GM19438 (cell line): ENCODE data around the gene ZNF782.
"Not testable (repeated sequence)": the region's sequence is repeated elsewhere in the genome, so short reads cannot be mapped to it uniquely, and the experiment has no call there.

ENCODE experiments used
- ATAC-seq: cut with Tn5 transposase; IDR thresholded peaks from one replicate; pipeline ENCODE4 v1.9.1; 2021; ENCODE audit warnings: low read depth; ENCODE audit not compliant: unreplicated experiment

The ZNF782 gene

DNA sequence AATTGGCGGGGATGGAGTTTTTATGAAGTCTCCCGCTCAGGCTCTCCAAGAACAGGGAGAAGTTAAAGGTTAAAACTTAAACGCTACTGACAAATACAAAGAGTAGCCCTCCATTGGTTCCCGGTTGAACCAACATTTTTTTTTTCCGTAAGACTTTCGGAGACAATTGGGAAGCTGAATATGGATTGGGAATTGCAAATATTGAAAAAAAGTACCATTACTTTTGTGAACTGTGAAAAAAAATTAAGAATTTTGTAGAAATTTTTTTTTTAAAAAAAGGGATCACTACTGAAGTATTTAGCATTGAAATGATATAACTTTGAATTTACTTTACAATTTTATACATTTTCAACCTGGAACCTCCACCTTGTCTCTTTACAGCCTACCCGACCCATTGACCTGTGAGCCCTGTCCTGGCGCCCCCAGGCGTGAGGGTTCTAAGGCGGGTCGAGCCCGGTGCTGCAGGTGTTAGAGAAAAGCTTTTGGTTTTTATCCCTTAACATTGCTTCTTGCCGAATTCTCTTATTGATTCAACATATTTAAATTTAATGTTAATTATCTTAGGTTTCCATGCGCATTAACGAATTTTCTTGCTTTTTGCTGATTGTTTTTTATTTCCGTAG lies 448 bp upstream of the ZNF782 start:
- ATAC-seq = no peak

DNA sequence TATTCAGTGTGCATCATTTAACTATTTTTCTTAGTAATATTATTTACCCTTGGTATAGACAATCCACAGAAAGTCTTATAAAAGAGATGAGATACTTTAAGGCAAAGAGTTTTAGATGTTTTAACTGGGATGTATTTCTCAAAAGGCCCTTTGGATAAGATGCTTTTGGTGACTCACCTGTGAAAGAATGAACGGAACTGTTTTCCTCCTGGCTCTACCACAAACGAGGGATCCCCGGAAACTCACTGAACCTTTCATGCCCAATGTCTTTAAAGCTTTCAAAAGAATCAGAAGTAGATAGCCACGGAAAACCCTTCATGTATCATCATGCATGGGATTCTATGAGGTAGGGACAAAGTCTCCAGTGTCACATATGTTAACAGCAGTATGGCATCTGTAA lies 1.6 kb downstream of the ZNF782 start:
- ATAC-seq = no peak

DNA sequence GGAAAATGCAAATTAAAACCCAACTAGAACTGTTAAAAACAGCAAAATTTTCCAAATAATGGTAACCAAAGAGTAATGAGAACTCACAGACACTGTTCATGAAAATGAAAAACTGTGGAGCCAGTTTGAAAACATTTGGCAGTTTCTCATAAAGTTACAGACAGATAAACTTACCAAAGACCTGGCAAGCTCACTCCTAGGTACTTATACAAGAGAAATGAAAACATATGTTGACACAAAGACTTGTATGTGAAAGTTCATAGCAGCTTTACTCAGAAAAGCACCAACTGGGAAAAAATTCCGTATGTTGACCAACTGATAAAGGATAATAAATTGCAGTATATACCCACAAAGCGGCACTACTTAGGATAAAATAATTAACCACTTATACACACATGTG lies 10.3 kb downstream of the ZNF782 start:
- no peak for ATAC-seq

DNA sequence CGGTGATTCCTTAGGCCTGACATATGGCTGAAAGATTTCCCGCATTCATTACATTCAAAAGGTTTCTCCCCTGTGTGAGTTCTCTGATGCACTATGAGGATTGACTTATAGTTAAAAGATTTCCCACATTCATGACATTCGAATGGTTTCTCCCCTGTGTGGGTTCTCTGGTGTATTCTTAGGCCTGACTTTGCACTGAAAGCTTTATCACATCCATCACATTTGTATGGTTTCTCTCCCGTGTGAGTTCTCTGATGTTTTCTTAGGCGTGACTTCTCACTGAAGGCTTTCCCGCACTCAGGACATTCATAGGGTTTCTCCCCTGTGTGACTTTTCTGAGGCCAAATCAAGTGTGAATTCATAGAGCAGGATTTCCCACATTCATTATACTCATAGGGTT lies 35.8 kb downstream of the ZNF782 start:
- no peak for ATAC-seq

DNA sequence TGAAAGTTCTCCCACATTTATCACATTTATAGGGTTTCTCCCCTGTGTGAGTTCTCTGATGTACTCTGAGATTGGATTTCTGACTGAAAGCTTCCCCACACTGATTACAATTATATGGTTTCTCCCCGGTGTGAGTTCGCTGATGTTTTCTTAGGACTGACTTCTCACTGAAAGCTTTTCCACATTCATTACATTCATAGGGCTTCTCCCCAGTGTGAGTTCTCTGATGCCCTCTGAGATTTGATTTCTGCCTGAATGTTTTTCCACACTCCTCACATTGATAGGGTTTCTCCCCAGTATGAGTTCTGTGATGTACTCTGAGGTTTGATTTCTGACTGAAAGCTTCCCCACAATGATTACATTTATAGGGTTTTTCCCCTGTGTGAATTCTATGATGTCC lies 36.3 kb downstream of the ZNF782 start:
- no peak for ATAC-seq

DNA sequence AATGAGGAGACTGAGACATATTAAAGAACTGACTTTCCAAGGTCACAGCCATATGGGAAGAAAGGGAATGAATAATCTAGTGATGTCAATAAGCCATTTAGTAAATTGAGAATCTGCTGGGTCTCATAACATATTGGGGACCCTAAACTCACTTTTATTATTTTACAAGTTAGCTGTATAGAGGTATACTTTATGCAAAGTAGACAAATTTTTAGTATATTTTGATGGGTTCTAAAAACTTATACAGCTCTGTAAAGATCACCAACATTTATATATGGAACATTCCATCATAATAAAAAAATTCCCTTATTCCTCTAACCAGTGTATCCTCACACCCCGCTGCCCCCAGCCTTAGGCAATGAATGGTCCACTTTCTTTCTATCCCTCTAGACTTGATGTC lies 40.7 kb downstream of the ZNF782 start:
- ATAC-seq = no peak

DNA sequence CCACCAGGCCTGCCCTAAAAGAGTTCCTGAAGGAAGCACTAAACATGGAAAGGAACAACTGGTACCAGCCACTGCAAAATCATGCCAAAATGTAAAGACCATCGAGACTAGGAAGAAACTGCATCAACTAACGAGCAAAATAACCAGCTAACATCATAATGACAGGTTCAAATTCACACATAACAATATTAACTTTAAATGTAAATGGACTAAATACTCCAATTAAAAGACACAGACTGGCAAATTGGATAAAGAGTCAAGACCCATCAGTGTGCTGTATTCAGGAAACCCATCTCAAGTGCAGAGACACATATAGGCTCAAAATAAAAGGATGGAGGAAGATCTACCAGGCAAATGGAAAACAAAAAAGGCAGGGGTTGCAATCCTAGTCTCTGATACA lies 55.4 kb downstream of the ZNF782 start:
- ATAC-seq = not testable (repeated sequence)

DNA sequence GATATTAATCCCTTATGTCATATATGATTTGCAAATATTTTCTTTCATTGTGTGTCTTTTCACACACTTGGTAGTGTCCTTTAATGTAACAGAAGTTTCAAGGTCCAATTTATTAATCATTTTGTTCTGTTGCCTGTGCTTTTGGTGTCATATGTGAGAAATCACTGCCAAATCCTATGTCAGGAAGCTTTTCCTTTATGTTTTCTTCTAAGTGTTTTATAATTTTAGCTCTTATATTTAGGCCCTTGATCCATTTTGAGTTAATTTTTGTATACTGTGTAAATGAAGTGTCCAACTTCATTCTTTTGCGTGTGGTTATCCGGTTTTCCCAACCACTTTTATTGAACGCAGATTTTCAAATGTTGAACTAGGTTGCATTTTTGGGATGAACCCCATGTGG lies 70.3 kb downstream of the ZNF782 start:
- ATAC-seq = no peak

DNA sequence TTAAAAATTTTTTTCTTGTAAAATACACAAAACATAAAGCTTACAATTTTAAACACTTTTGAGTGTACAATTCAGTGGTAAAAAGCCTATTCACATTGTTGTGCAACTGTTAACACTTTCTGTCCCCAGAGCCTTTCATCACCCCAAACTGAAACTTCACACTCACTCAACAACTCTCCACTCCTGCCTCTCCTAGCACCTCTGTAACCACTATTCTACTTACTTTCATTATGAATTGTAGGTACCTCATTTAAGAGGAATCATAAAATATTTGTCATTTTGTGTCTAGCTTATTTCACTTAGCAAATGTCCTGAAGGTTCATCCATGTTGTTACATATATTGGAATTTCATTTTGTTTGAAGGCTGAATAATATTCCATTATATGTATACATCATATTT lies 72.1 kb downstream of the ZNF782 start:
- ATAC-seq = no peak

DNA sequence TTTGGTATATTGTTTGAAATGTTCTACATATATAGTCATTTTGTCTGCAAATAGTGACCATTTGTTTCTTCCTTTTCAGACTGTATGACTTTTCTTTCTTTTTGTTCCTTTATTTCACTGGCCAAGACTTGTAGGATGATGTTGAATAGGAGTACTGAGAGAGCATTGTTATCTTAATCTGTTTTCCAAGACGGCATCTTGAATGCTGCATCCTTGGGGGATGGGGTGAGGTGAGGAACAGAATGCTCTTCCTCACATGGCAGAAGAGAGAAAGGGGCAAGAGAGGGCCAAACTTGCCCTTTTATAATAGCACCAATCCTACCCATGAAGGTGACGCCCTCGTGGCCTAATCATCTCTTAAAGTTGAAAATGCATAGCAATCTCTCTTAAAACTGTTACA lies 72.8 kb downstream of the ZNF782 start:
- no peak for ATAC-seq

DNA sequence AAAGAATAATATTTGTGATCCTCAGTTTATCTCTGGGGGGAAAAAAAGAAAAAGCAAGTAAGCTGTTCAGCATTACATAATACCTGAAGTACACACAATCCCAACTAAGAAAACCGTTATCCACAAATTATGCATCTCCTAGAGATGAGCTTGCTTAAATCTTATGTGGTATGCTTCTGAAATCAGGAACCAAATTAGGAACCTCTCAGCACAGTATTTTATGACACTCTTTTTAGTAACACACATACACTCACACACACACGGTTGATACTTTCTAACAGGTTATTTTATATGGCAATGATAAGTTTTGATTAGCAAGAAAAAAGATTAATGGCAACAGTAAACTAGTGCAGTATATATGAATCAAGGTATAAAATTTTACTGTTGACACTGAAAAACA lies 75.2 kb downstream of the ZNF782 start:
- no peak for ATAC-seq

DNA sequence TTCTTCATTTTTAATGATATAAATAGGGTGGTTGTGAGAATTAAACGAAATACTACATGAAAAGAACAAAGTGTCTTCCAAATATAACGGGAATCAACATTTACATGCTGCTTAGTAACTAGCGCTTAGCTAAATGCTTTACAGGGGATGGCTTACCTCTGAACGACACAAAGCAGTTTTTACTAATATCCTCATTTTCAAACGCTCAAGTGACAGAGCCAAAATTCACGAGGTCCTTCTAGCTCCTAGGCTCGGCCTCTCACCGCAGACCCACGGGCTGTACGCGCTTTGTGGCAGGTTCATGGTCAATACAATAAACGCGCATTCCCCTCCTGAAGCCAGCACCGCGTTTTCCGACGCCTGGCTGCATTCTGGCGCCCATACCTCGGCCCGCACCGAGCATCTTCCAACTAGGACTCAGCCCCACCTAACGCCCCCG lies 76.9 kb downstream of the ZNF782 start:
- ATAC-seq = peak; percentile 61

DNA sequence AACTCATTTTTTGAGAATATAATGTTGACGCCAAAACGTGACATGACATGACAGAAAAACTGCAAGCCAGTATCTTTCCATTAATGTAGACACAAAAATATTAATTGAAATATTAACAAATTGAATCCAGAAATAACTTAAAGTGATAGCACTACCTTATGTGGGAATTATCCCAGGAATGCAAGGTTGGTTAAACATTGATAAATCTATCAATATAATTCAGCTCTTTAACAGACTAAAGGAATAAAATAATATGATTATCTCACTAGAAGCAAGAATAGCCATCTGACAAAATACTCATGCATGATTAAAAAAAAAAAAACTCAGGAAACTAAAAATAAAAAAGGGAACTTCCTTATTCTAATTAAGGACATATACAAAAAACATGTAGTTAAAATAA lies 83.2 kb downstream of the ZNF782 start:
- ATAC-seq = no peak

DNA sequence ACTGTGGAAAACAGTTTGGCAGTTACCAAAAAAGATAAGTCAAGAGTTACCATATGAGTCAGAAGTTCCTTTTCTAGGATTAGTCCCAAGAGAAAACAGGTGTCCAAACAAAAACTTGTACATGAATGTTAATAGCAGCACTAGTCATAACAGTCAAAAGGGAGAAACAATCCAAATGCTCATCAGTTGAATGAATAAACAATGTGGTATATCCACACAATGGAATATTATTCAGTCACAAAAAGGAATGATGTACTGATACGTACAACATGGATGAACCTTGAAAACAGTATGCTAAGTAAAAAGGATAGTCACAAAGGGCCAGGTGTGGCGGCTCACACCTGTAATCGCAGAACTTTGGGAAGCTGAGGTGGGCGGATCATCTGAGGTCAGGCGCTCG lies 84.3 kb downstream of the ZNF782 start:
- ATAC-seq = no peak
